H1 (cell line): ENCODE measurements around the gene IL24. TPM values are rescaled to one million over a fixed set of nuclear protein-coding genes. Genes with fewer than 3 reads are reported as not detected.

Experiments used
- CTCF ChIA-PET: fragments of 300-600 bp; sonication (Branson Sonifier 250); formaldehyde crosslinking; loops from one replicate; lab custom pipeline; 2021; ENCODE audit not compliant: partially characterized antibody; lab: Charles Lee
- POLR2A ChIA-PET: fragments of 300-600 bp; sonication (Branson Sonifier 250); formaldehyde crosslinking; loops from one replicate; lab custom pipeline; 2021; ENCODE audit warnings: inconsistent platforms; ENCODE audit not compliant: partially characterized antibody; lab: Charles Lee
- DNase-seq, 2 experiments: peaks; one replicate each; pipeline versions ENCODE4 v3.0.0 to v3.0.0-alpha.2; 2010 to 2022; ENCODE audit warnings: low spot score in 2 of 2, low read depth in 1 of 2, mixed read lengths in 1 of 2
- FAIRE-seq: peaks from 2 replicates; lab custom pipeline; 2011; peaks lifted over from hg19 to GRCh38; lab: Jason Lieb, UNC
- H2AFZ ChIP-seq: 2 replicates; pipeline ENCODE4 v1.8.1; 2012; ENCODE audit warnings: low read length, inconsistent platforms
- H2AK5ac ChIP-seq: 2 replicates; pipeline ENCODE4 v1.6.1; 2013; ENCODE audit warnings: low read depth, low read length
- H2BK120ac ChIP-seq: replicated peaks from 2 replicates; pipeline ENCODE3; 2013; ENCODE audit warnings: low read depth, low read length, inconsistent platforms
- H2BK12ac ChIP-seq: 2 replicates; pipeline ENCODE4 v1.6.1; 2013; ENCODE audit warnings: low read depth, low read length
- H2BK15ac ChIP-seq: 2 replicates; pipeline ENCODE4 v1.6.1; 2013; ENCODE audit warnings: low read length
- H2BK20ac ChIP-seq: 2 replicates; pipeline ENCODE4 v1.6.1; 2013; ENCODE audit warnings: low read length
- H2BK5ac ChIP-seq: 2 replicates; pipeline ENCODE4 v1.6.1; 2013; ENCODE audit warnings: low read depth, low read length
- H3K14ac ChIP-seq: 2 replicates; pipeline ENCODE4 v1.6.1; 2013; ENCODE audit warnings: inconsistent platforms; ENCODE audit not compliant: insufficient read length
- H3K18ac ChIP-seq: 2 replicates; pipeline ENCODE4 v1.6.1; 2013; ENCODE audit warnings: low read length; ENCODE audit errors: extremely low read depth
- H3K23ac ChIP-seq: 2 replicates; pipeline ENCODE4 v1.6.1; 2013; ENCODE audit warnings: inconsistent platforms; ENCODE audit not compliant: insufficient read length
- H3K23me2 ChIP-seq: 2 replicates; pipeline ENCODE4 v1.6.1; 2013; ENCODE audit warnings: low read depth, low read length
- H3K27ac ChIP-seq: 2 replicates; pipeline ENCODE4 v1.6.1; 2011; ENCODE audit warnings: low read depth, low read length, inconsistent platforms
- H3K27me3 ChIP-seq, 4 experiments: replicated peaks in 1 of 4; 1 replicate in 1 of 4; 2 replicates in 3 of 4; pipeline versions ENCODE4 v1.6.1 to v1.8.1; 2011 to 2013; ENCODE audit warnings: low read length in 3 of 4, mild to moderate bottlenecking in 3 of 4, inconsistent platforms in 2 of 4, mixed read lengths in 2 of 4, moderate library complexity in 1 of 4; ENCODE audit not compliant: control insufficient read depth in 3 of 4, insufficient read depth in 3 of 4; ENCODE audit errors: extremely low read depth in 1 of 4
- H3K36me3 ChIP-seq, 4 experiments: 2 replicates each; pipeline versions ENCODE4 v1.6.1 to v1.8.1; 2011 to 2013; ENCODE audit warnings: mild to moderate bottlenecking in 4 of 4, low read length in 3 of 4, moderate library complexity in 2 of 4, control low read depth in 1 of 4, inconsistent platforms in 1 of 4; ENCODE audit not compliant: insufficient read depth in 4 of 4, control insufficient read depth in 2 of 4
- H3K4ac ChIP-seq: replicated peaks from 2 replicates; pipeline ENCODE3; 2013; ENCODE audit warnings: low read length, low read depth, mixed read lengths, inconsistent platforms; ENCODE audit not compliant: insufficient read length
- H3K4me1 ChIP-seq, 4 experiments: replicated peaks in 1 of 4; 1 replicate in 1 of 4; 2 replicates in 3 of 4; pipeline versions ENCODE4 v1.6.1 to v1.8.1; 2011 to 2013; ENCODE audit warnings: low read length in 3 of 4, inconsistent platforms in 2 of 4, mixed read lengths in 1 of 4; ENCODE audit not compliant: insufficient read depth in 4 of 4, control insufficient read depth in 3 of 4
- H3K4me2 ChIP-seq, 2 experiments: 2 replicates each; pipeline versions ENCODE4 v1.6.1 to v1.8.1; 2011 to 2013; ENCODE audit warnings: low read depth in 2 of 2, low read length in 2 of 2, control low read depth in 1 of 2, inconsistent platforms in 1 of 2, mild to moderate bottlenecking in 1 of 2; ENCODE audit not compliant: insufficient read depth in 1 of 2
- H3K4me3 ChIP-seq, 4 experiments: fragments of 200-600, 300-600 bp in 1 of 4; sonication (generic), shearing (Covaris generic), sonication (Bioruptor Twin) in 1 of 4; 2 replicates each; pipeline versions ENCODE4 v1.5.1 to v1.8.1; 2011 to 2016; ENCODE audit warnings: low read length in 4 of 4, low read depth in 3 of 4, control low read depth in 2 of 4, inconsistent platforms in 2 of 4, mild to moderate bottlenecking in 2 of 4, mixed read lengths in 1 of 4, moderate library complexity in 1 of 4; ENCODE audit not compliant: insufficient read depth in 2 of 4; ENCODE audit errors: extremely low read depth in 1 of 4
- H3K56ac ChIP-seq: replicated peaks from 2 replicates; pipeline ENCODE3; 2013; ENCODE audit warnings: low read depth, mild to moderate bottlenecking, mixed read lengths, low read length, inconsistent platforms; ENCODE audit not compliant: insufficient read length
- H3K79me1 ChIP-seq: 2 replicates; pipeline ENCODE4 v1.6.1; 2013; ENCODE audit warnings: low read depth, low read length, control low read depth
- H3K79me2 ChIP-seq, 2 experiments: 2 replicates each; pipeline versions ENCODE4 v1.6.1 to v1.8.1; 2012 to 2013; ENCODE audit warnings: low read length in 2 of 2, mild to moderate bottlenecking in 2 of 2, inconsistent platforms in 1 of 2; ENCODE audit not compliant: insufficient read depth in 2 of 2, control insufficient read depth in 1 of 2
- H3K9ac ChIP-seq, 4 experiments: replicated peaks in 1 of 4; 1 replicate in 1 of 4; 2 replicates in 3 of 4; pipeline versions ENCODE4 v1.6.1 to v1.8.1; 2011 to 2013; ENCODE audit warnings: low read depth in 3 of 4, low read length in 3 of 4, control low read depth in 2 of 4, mild to moderate bottlenecking in 2 of 4, moderate library complexity in 2 of 4, inconsistent platforms in 1 of 4; ENCODE audit errors: extremely low read depth in 1 of 4
- H3K9me3 ChIP-seq, 2 experiments: 2 replicates each; pipeline versions ENCODE4 v1.6.1 to v1.8.1; 2012 to 2013; ENCODE audit warnings: mild to moderate bottlenecking in 2 of 2, moderate library complexity in 2 of 2, control low read depth in 1 of 2, inconsistent platforms in 1 of 2, low read depth in 1 of 2, low read length in 1 of 2, mixed read lengths in 1 of 2; ENCODE audit not compliant: insufficient read depth in 2 of 2
- H4K20me1 ChIP-seq, 2 experiments: replicated peaks in 1 of 2; 2 replicates each; pipeline versions ENCODE3 to v1.8.1; 2011 to 2013; ENCODE audit warnings: inconsistent platforms in 2 of 2, low read length in 2 of 2, mild to moderate bottlenecking in 1 of 2; ENCODE audit not compliant: insufficient read depth in 2 of 2, control insufficient read depth in 1 of 2
- H4K5ac ChIP-seq: 2 replicates; pipeline ENCODE4 v1.6.1; 2013; ENCODE audit warnings: low read length, low read depth, mixed read lengths, inconsistent platforms; ENCODE audit not compliant: insufficient read length
- H4K8ac ChIP-seq: 2 replicates; pipeline ENCODE4 v1.8.0; 2013; ENCODE audit warnings: mild to moderate bottlenecking, moderate library complexity, low read length, inconsistent platforms; ENCODE audit not compliant: insufficient read depth; ENCODE audit errors: extremely low read depth
- H4K91ac ChIP-seq: replicated peaks from 2 replicates; pipeline ENCODE3; 2013; ENCODE audit warnings: low read length, mixed read lengths, inconsistent platforms; ENCODE audit not compliant: insufficient read length
- GTF2F1 ChIP-seq: IDR thresholded peaks from 2 replicates; pipeline ENCODE4 v1.6.1; 2012; ENCODE audit warnings: low read depth, low read length, improper control_type of control experiment, borderline replicate concordance
- HDAC2 ChIP-seq, 2 experiments: fragments of 300-600 bp in 1 of 2; sonication (generic) in 1 of 2; IDR thresholded peaks; 2 replicates each; pipeline ENCODE4 v1.6.1; 2011 to 2012; ENCODE audit warnings: low read depth in 2 of 2, low read length in 2 of 2, mild to moderate bottlenecking in 2 of 2, moderate library complexity in 2 of 2, borderline replicate concordance in 1 of 2, inconsistent platforms in 1 of 2
- TAF1 ChIP-seq: IDR thresholded peaks from 2 replicates; pipeline ENCODE4 v1.6.1; 2011; ENCODE audit warnings: mild to moderate bottlenecking, low read depth, low read length
- WGBS, 2 experiments: shearing (Covaris generic) in 1 of 2; methylation state at CpG; one replicate each; pipeline versions ENCODE4 v1.1.6 to v1.1.7; 2013 to 2015; ENCODE audit warnings: low lambda C conversion rate in 2 of 2, mixed read lengths in 2 of 2, inconsistent platforms in 1 of 2, low coverage in 1 of 2, missing lambda C conversion rate in 1 of 2; ENCODE audit not compliant: insufficient replicate concordance in 2 of 2, insufficient coverage in 1 of 2, insufficient read length in 1 of 2; ENCODE audit errors: extremely low coverage in 1 of 2, missing lambda C conversion rate in 1 of 2; 5-methylcytosine and 5-hydroxymethylcytosine counted together
- polyA plus RNA-seq, 7 experiments: library from polyadenylated mRNA; depleted of rRNA in 3 of 7; stranded (reverse) in 5 of 7; unstranded in 2 of 7; fragments of >200 nt in 5 of 7; fragments of 200-250 nt in 2 of 7; gene quantifications; 1 replicate in 5 of 7; 2 replicates in 1 of 7; 4 replicates in 1 of 7; pipeline versions ENCODE4 v1.2.1 to v1.2.3, GENCODE V29; 2011 to 2013; ENCODE audit warnings: missing spikeins in 2 of 7, mixed read lengths in 2 of 7
- total RNA-seq: library from RNA; stranded (reverse); fragmentation: NEBNext Ultra II Directional; extraction: Animal tissue kit (Norgen Biotek cat#: 25700); gene quantifications from 2 replicates; pipeline ENCODE4 v1.2.1, GENCODE V29; 2021

IL24 gene
- total and polyA plus RNA-seq, 2 of the 8 experiments (the other 6 are each of a cell fraction or from before 2014, with no cell fraction given), result not detected

GRCh38 chr1:206953626-206954025, 56.4 kb downstream of the IL24 start:
- Histone ChIP-seq H2BK12ac (no peak overlapping the region), H3K4me1 (no peaks in the 10 kb centered on the region), H4K91ac (no peak overlapping the region), H2BK120ac (no peak overlapping the region), H2AK5ac (no peak overlapping the region), H4K5ac (no peak overlapping the region), H3K14ac (no peak overlapping the region), H3K79me1 (no peaks in the 10 kb centered on the region), H3K27me3 (peaks cover 0 to 3% (median 0%) of the 10 kb centered on the region in 4 experiments; a peak in 1 of 7 replicates), H3K23ac (no peak overlapping the region), H3K4me3 (no peak overlapping the region), H3K23me2 (no peaks in the 10 kb centered on the region), H3K18ac (no peak overlapping the region), H2BK15ac (no peak overlapping the region), H3K4me2 (no peak overlapping the region), H3K27ac (no peak overlapping the region), H4K20me1 (no peaks in the 10 kb centered on the region), H3K4ac (no peak overlapping the region), H3K56ac (no peak overlapping the region)
- DNase-seq, result no peak
- WGBS, 2 experiments, result 93% methylated on average over 2 of the region's 2 CpGs; no CpG with 5 or more reads in 1 of the 2 experiments
- CTCF ChIA-PET, result interaction anchor here (1.7 to 9.3 kb wide), 2 partner anchors 19 to 29 kb away, joined by 11 to 77 read pairs; no protein-coding TSS in a partner anchor
- TF ChIP-seq HDAC2 (IDR thresholded peaks at IDR 0.05; ENCODE audit: borderline replicate concordance in 1 of 2, low read depth in 2 of 2, low read length in 2 of 2) (no peak), TAF1 (no peak), GTF2F1 (no peak)
- TF ChIP-seq, all 59 proteins: peak for 0
- POLR2A ChIA-PET, result no interaction called here
- Histone ChIP-seq H3K9ac (no peak overlapping the region), H3K36me3 (no peaks in the 10 kb centered on the region), H3K79me2 (no peaks in the 10 kb centered on the region), H2BK20ac (no peak overlapping the region), H2AFZ (no peak overlapping the region), H2BK5ac (no peak overlapping the region), H4K8ac (no peak overlapping the region), H3K9me3 (no peaks in the 10 kb centered on the region)
- no peak for FAIRE-seq

Other genes with a start within 250 kb of the IL24 start
- gene MAPKAPK2, start 212.5 kb upstream of the IL24 start, total RNA-seq, result 44.9 and 46.6 TPM in 2 replicates
- 27.5 and 36.9 TPM in 2 replicates for gene MAPKAPK2, start 212.5 kb upstream of the IL24 start, polyA plus RNA-seq (2011; rRNA removed)
- gene IL19, start 126.7 kb upstream of the IL24 start, total RNA-seq, result not detected in 2 replicates
- not detected in 2 replicates for gene IL19, start 126.7 kb upstream of the IL24 start, polyA plus RNA-seq (2011; rRNA removed)
- not detected in 2 replicates for gene IL10, start 124.9 kb upstream of the IL24 start, total RNA-seq
- gene IL10, start 124.9 kb upstream of the IL24 start, polyA plus RNA-seq (2011; rRNA removed), result not detected in 2 replicates
- gene IL20, start 31.8 kb upstream of the IL24 start, total RNA-seq, result not detected in 2 replicates
- gene IL20, start 31.8 kb upstream of the IL24 start, polyA plus RNA-seq (2011; rRNA removed), result not detected in 2 replicates
- gene FCMR, start 24.5 kb downstream of the IL24 start, total RNA-seq, result not detected in 2 replicates
- 0.47 and 0.53 TPM in 2 replicates for gene FCMR, start 24.5 kb downstream of the IL24 start, polyA plus RNA-seq (2011; rRNA removed)
- not detected in 2 replicates for gene PIGR, start 49.0 kb downstream of the IL24 start, total RNA-seq
- gene PIGR, start 49.0 kb downstream of the IL24 start, polyA plus RNA-seq (2011; rRNA removed), result not detected in 2 replicates
- gene FCAMR, start 73.0 kb downstream of the IL24 start, total RNA-seq, result not detected in 2 replicates
- gene FCAMR, start 73.0 kb downstream of the IL24 start, polyA plus RNA-seq (2011; rRNA removed), result not detected in 2 replicates
- gene C1orf116, start 135.3 kb downstream of the IL24 start, total RNA-seq, result 3.8 and 3.9 TPM in 2 replicates
- gene C1orf116, start 135.3 kb downstream of the IL24 start, polyA plus RNA-seq (2011; rRNA removed), result 1.7 and 2.2 TPM in 2 replicates
- 11.8 TPM in 2 replicates for gene YOD1, start 153.8 kb downstream of the IL24 start, total RNA-seq
- 1.1 and 1.9 TPM in 2 replicates for gene YOD1, start 153.8 kb downstream of the IL24 start, polyA plus RNA-seq (2011; rRNA removed)
- 17.8 and 19.1 TPM in 2 replicates for gene PFKFB2, start 155.8 kb downstream of the IL24 start, total RNA-seq
- 5.5 and 6.7 TPM in 2 replicates for gene PFKFB2, start 155.8 kb downstream of the IL24 start, polyA plus RNA-seq (2011; rRNA removed)
- gene C4BPB, start 191.4 kb downstream of the IL24 start, total RNA-seq, result not detected in 2 replicates
- not detected in 2 replicates for gene C4BPB, start 191.4 kb downstream of the IL24 start, polyA plus RNA-seq (2011; rRNA removed)
- not detected in 2 replicates for gene C4BPA, start 206.8 kb downstream of the IL24 start, total RNA-seq
- gene C4BPA, start 206.8 kb downstream of the IL24 start, polyA plus RNA-seq (2011; rRNA removed), result not detected in 2 replicates